ENCODE data around the gene ZDHHC17. TPM values are rescaled to one million over a fixed set of nuclear protein-coding genes. Genes with fewer than 3 reads are reported as not detected.

Gene ZDHHC17
- total and polyA plus RNA-seq, 2 experiments from 2014 or later = 14.0 to 30.4 TPM

- Histone ChIP-seq H3K27me3 (replicated peaks; ENCODE audit: insufficient read depth) (no peaks in the 10 kb centered on the region), H4K20me1 (ENCODE audit: insufficient read depth) (no peaks in the 10 kb centered on the region), H3K9me3 (ENCODE audit: low read depth) (peaks cover 7% of the 10 kb centered on the region), H3K9ac (no peak overlapping the region), H3K4me2 (ENCODE audit: unreplicated experiment) (no peak overlapping the region), H3K4me3 (no peak overlapping the region), H3K27ac (no peak overlapping the region), H2AFZ (no peak overlapping the region), H3K79me2 (ENCODE audit: insufficient read depth) (no peaks in the 10 kb centered on the region), H3F3A (ENCODE audit: insufficient read depth) (no peaks in the 10 kb centered on the region), H3K9me2 (ENCODE audit: insufficient read depth) (no peaks in the 10 kb centered on the region), H3K4me1 (ENCODE audit: insufficient read depth) (no peaks in the 10 kb centered on the region), H3K36me3 (ENCODE audit: low read depth) (no peaks in the 10 kb centered on the region)
- in situ Hi-C loops (cut with MboI) = no loop called here
- DNase-seq = no peak
- WGBS, 2 experiments (ENCODE audit: low coverage in 1 of 2, low lambda C conversion rate in 2 of 2, missing lambda C conversion rate in 2 of 2) = 61 to 63% methylated on average over 8 of the region's 8 CpGs
- TF ChIP-seq EZH2 (IDR thresholded peaks at IDR 0.05; ENCODE audit: insufficient read depth, poor library complexity, severe bottlenecking) (no peak), EZH2phosphoT487 (IDR thresholded peaks at IDR 0.05; ENCODE audit: insufficient read depth, low read depth) (no peak)
Measured at GRCh38 chr12:76890151-76891143, 126.5 kb downstream of the ZDHHC17 start.

GRCh38 chr12:76891609-76892008, 127.7 kb downstream of the ZDHHC17 start:
- Histone ChIP-seq H3K9ac (no peak overlapping the region), H3K4me3 (no peak overlapping the region), H3K27me3 (replicated peaks; ENCODE audit: insufficient read depth) (no peaks in the 10 kb centered on the region), H3K36me3 (ENCODE audit: low read depth) (no peaks in the 10 kb centered on the region), H3K9me2 (ENCODE audit: insufficient read depth) (no peaks in the 10 kb centered on the region), H2AFZ (no peak overlapping the region), H3K27ac (no peak overlapping the region), H3F3A (ENCODE audit: insufficient read depth) (no peaks in the 10 kb centered on the region), H3K79me2 (ENCODE audit: insufficient read depth) (no peaks in the 10 kb centered on the region), H3K4me1 (ENCODE audit: insufficient read depth) (no peaks in the 10 kb centered on the region), H3K4me2 (ENCODE audit: unreplicated experiment) (no peak overlapping the region), H3K9me3 (ENCODE audit: low read depth) (peaks cover 7% of the 10 kb centered on the region), H4K20me1 (ENCODE audit: insufficient read depth) (no peaks in the 10 kb centered on the region)
- in situ Hi-C loops (cut with MboI) = no loop called here
- no peak for TF ChIP-seq EZH2 (IDR thresholded peaks at IDR 0.05; ENCODE audit: insufficient read depth, poor library complexity, severe bottlenecking)
- no peak for TF ChIP-seq EZH2phosphoT487 (IDR thresholded peaks at IDR 0.05; ENCODE audit: insufficient read depth, low read depth)
- 20 to 26% methylated on average over 3 of the region's 3 CpGs for WGBS, 2 experiments (ENCODE audit: low coverage in 1 of 2, low lambda C conversion rate in 2 of 2, missing lambda C conversion rate in 2 of 2)
- DNase-seq = no peak

GRCh38 chr12:76895796-76896195, 131.9 kb downstream of the ZDHHC17 start:
- no peak overlapping the region for H3K9ac ChIP-seq
- TF ChIP-seq EZH2phosphoT487 (IDR thresholded peaks at IDR 0.05; ENCODE audit: insufficient read depth, low read depth) (no peak), EZH2 (IDR thresholded peaks at IDR 0.05; ENCODE audit: insufficient read depth, poor library complexity, severe bottlenecking) (no peak)
- in situ Hi-C loops (cut with MboI) = no loop called here
- no peaks in the 10 kb centered on the region for H3K79me2 ChIP-seq (ENCODE audit: insufficient read depth)
- H3K4me1 ChIP-seq (ENCODE audit: insufficient read depth) = no peaks in the 10 kb centered on the region
- H3K27me3 ChIP-seq (replicated peaks; ENCODE audit: insufficient read depth) = no peaks in the 10 kb centered on the region
- no peak overlapping the region for H3K4me3 ChIP-seq
- H4K20me1 ChIP-seq (ENCODE audit: insufficient read depth) = no peaks in the 10 kb centered on the region
- no peaks in the 10 kb centered on the region for H3K36me3 ChIP-seq (ENCODE audit: low read depth)
- no peak overlapping the region for H2AFZ ChIP-seq
- H3F3A ChIP-seq (ENCODE audit: insufficient read depth) = no peaks in the 10 kb centered on the region
- peaks cover 7% of the 10 kb centered on the region for H3K9me3 ChIP-seq (ENCODE audit: low read depth)
- no peak overlapping the region for H3K4me2 ChIP-seq (ENCODE audit: unreplicated experiment)
- DNase-seq = no peak
- no peaks in the 10 kb centered on the region for H3K9me2 ChIP-seq (ENCODE audit: insufficient read depth)
- no peak overlapping the region for H3K27ac ChIP-seq
- 74 to 76% methylated on average over 5 of the region's 5 CpGs for WGBS, 2 experiments (ENCODE audit: low coverage in 1 of 2, low lambda C conversion rate in 2 of 2, missing lambda C conversion rate in 2 of 2)

GRCh38 chr12:76896274-76896673, 132.4 kb downstream of the ZDHHC17 start:
- no peaks in the 10 kb centered on the region for H3K36me3 ChIP-seq (ENCODE audit: low read depth)
- no peak overlapping the region for H3K27ac ChIP-seq
- DNase-seq = no peak
- no peak overlapping the region for H3K9ac ChIP-seq
- H2AFZ ChIP-seq = no peak overlapping the region
- TF ChIP-seq EZH2phosphoT487 (IDR thresholded peaks at IDR 0.05; ENCODE audit: insufficient read depth, low read depth) (no peak), EZH2 (IDR thresholded peaks at IDR 0.05; ENCODE audit: insufficient read depth, poor library complexity, severe bottlenecking) (no peak)
- no peaks in the 10 kb centered on the region for H3K9me2 ChIP-seq (ENCODE audit: insufficient read depth)
- H3K4me3 ChIP-seq = no peak overlapping the region
- no peak overlapping the region for H3K4me2 ChIP-seq (ENCODE audit: unreplicated experiment)
- no peaks in the 10 kb centered on the region for H3K79me2 ChIP-seq (ENCODE audit: insufficient read depth)
- H3F3A ChIP-seq (ENCODE audit: insufficient read depth) = no peaks in the 10 kb centered on the region
- 100% methylated on average over 1 of the region's 1 CpG for WGBS, 2 experiments (ENCODE audit: low coverage in 1 of 2, low lambda C conversion rate in 2 of 2, missing lambda C conversion rate in 2 of 2)
- in situ Hi-C loops (cut with MboI) = no loop called here
- H3K27me3 ChIP-seq (replicated peaks; ENCODE audit: insufficient read depth) = no peaks in the 10 kb centered on the region
- no peaks in the 10 kb centered on the region for H3K4me1 ChIP-seq (ENCODE audit: insufficient read depth)
- H3K9me3 ChIP-seq (ENCODE audit: low read depth) = peaks cover 7% of the 10 kb centered on the region
- no peaks in the 10 kb centered on the region for H4K20me1 ChIP-seq (ENCODE audit: insufficient read depth)
